HEK293 (cell line): ENCODE results near the gene ADCY3.

Experiments used
- MZF1 ChIP-seq: fragments of 450-650 bp; formaldehyde crosslinking; IDR thresholded peaks from 2 replicates; pipeline ENCODE4 v1.5.1; 2017; ENCODE audit warnings: missing biosample characterization, missing genetic modification characterization, borderline replicate concordance
- SP2 ChIP-seq: fragments of 450-650 bp; formaldehyde crosslinking; IDR thresholded peaks from 2 replicates; pipeline ENCODE4 v1.5.1; 2016; ENCODE audit warnings: missing biosample characterization, missing genetic modification characterization
- WT1 ChIP-seq: fragments of 450-650 bp; formaldehyde crosslinking; IDR thresholded peaks from 2 replicates; pipeline ENCODE4 v1.5.1; 2016; ENCODE audit warnings: missing biosample characterization, missing genetic modification characterization
- ZBTB1 ChIP-seq: fragments of 450-650 bp; formaldehyde crosslinking; IDR thresholded peaks from 2 replicates; pipeline ENCODE4 v1.5.1; 2016; ENCODE audit warnings: missing biosample characterization, missing genetic modification characterization
- ZFHX2 ChIP-seq: fragments of 450-650 bp; formaldehyde crosslinking; conservative IDR thresholded peaks from 2 replicates; pipeline ENCODE4 v1.5.1; 2016; ENCODE audit warnings: missing biosample characterization, missing genetic modification characterization
- ZFP37 ChIP-seq: fragments of 450-650 bp; formaldehyde crosslinking; IDR thresholded peaks from 2 replicates; pipeline ENCODE4 v1.5.1; 2016; ENCODE audit warnings: missing biosample characterization, missing genetic modification characterization
- ZNF112 ChIP-seq: fragments of 450-650 bp; formaldehyde crosslinking; IDR thresholded peaks from 2 replicates; pipeline ENCODE4 v1.5.0; 2017; ENCODE audit warnings: missing biosample characterization, missing genetic modification characterization
- ZNF121 ChIP-seq: fragments of 450-650 bp; formaldehyde crosslinking; IDR thresholded peaks from 2 replicates; pipeline ENCODE4 v1.5.1; 2016; ENCODE audit warnings: missing biosample characterization, missing genetic modification characterization
- ZNF132 ChIP-seq: fragments of 450-650 bp; formaldehyde crosslinking; IDR thresholded peaks from 2 replicates; pipeline ENCODE4 v1.5.1; 2017; ENCODE audit warnings: missing biosample characterization, missing genetic modification characterization, borderline replicate concordance
- ZNF140 ChIP-seq: fragments of 450-650 bp; formaldehyde crosslinking; IDR thresholded peaks from 2 replicates; pipeline ENCODE4 v1.5.1; 2016; ENCODE audit warnings: missing biosample characterization, missing genetic modification characterization
- ZNF155 ChIP-seq: fragments of 450-650 bp; formaldehyde crosslinking; IDR thresholded peaks from 2 replicates; pipeline ENCODE4 v1.5.1; 2016; ENCODE audit warnings: missing biosample characterization, missing genetic modification characterization
- ZNF174 ChIP-seq: fragments of 450-650 bp; formaldehyde crosslinking; IDR thresholded peaks from 2 replicates; pipeline ENCODE4 v1.5.0; 2017; ENCODE audit warnings: missing biosample characterization, mild to moderate bottlenecking, missing genetic modification characterization
- ZNF214 ChIP-seq: fragments of 450-650 bp; formaldehyde crosslinking; IDR thresholded peaks from 2 replicates; pipeline ENCODE4 v1.5.1; 2017; ENCODE audit warnings: missing biosample characterization, mild to moderate bottlenecking, missing genetic modification characterization, borderline replicate concordance
- ZNF239 ChIP-seq: fragments of 450-650 bp; formaldehyde crosslinking; IDR thresholded peaks from 2 replicates; pipeline ENCODE4 v1.5.1; 2016; ENCODE audit warnings: missing biosample characterization, missing genetic modification characterization
- ZNF266 ChIP-seq: fragments of 450-650 bp; formaldehyde crosslinking; IDR thresholded peaks from 2 replicates; pipeline ENCODE4 v1.5.1; 2016; ENCODE audit warnings: missing biosample characterization, missing genetic modification characterization, low read depth
- ZNF292 ChIP-seq: fragments of 450-650 bp; formaldehyde crosslinking; IDR thresholded peaks from 2 replicates; pipeline ENCODE4 v1.5.1; 2016; ENCODE audit warnings: low read depth, missing biosample characterization, missing genetic modification characterization, borderline replicate concordance
- ZNF311 ChIP-seq: fragments of 450-650 bp; formaldehyde crosslinking; IDR thresholded peaks from 2 replicates; pipeline ENCODE4 v1.5.1; 2017; ENCODE audit warnings: missing biosample characterization, missing genetic modification characterization, borderline replicate concordance
- ZNF324 ChIP-seq: fragments of 450-650 bp; formaldehyde crosslinking; IDR thresholded peaks from 2 replicates; pipeline ENCODE4 v1.5.1; 2016; ENCODE audit warnings: missing biosample characterization, missing genetic modification characterization
- ZNF354C ChIP-seq: fragments of 450-650 bp; formaldehyde crosslinking; IDR thresholded peaks from 2 replicates; pipeline ENCODE4 v1.5.1; 2016; ENCODE audit warnings: missing biosample characterization, missing genetic modification characterization, low read depth, borderline replicate concordance
- ZNF366 ChIP-seq: fragments of 450-650 bp; formaldehyde crosslinking; conservative IDR thresholded peaks from 2 replicates; pipeline ENCODE4 v1.5.1; 2016; ENCODE audit warnings: missing biosample characterization, missing genetic modification characterization
- ZNF433 ChIP-seq: fragments of 450-650 bp; formaldehyde crosslinking; IDR thresholded peaks from 2 replicates; pipeline ENCODE4 v1.5.1; 2016; ENCODE audit warnings: missing biosample characterization, missing genetic modification characterization, low read depth
- ZNF473 ChIP-seq: fragments of 450-650 bp; formaldehyde crosslinking; IDR thresholded peaks from 2 replicates; pipeline ENCODE4 v1.5.1; 2017; ENCODE audit warnings: missing biosample characterization, missing genetic modification characterization
- ZNF518A ChIP-seq: fragments of 450-650 bp; formaldehyde crosslinking; conservative IDR thresholded peaks from 2 replicates; pipeline ENCODE4 v1.5.1; 2016; ENCODE audit warnings: low read depth, missing biosample characterization, missing genetic modification characterization
- ZNF544 ChIP-seq: fragments of 450-650 bp; formaldehyde crosslinking; IDR thresholded peaks from 2 replicates; pipeline ENCODE4 v1.5.0; 2017; ENCODE audit warnings: missing biosample characterization, missing genetic modification characterization
- ZNF580 ChIP-seq: fragments of 450-650 bp; formaldehyde crosslinking; IDR thresholded peaks from 2 replicates; pipeline ENCODE4 v1.5.1; 2016; ENCODE audit warnings: missing biosample characterization, missing genetic modification characterization
- ZNF639 ChIP-seq: fragments of 450-650 bp; formaldehyde crosslinking; IDR thresholded peaks from 2 replicates; pipeline ENCODE4 v1.5.1; 2016; ENCODE audit warnings: missing biosample characterization, missing genetic modification characterization
- ZNF664 ChIP-seq: fragments of 450-650 bp; formaldehyde crosslinking; IDR thresholded peaks from 2 replicates; pipeline ENCODE4 v1.5.1; 2016; ENCODE audit warnings: missing biosample characterization, missing genetic modification characterization
- ZNF747 ChIP-seq: fragments of 450-650 bp; formaldehyde crosslinking; IDR thresholded peaks from 2 replicates; pipeline ENCODE4 v1.5.1; 2016; ENCODE audit warnings: missing biosample characterization, missing genetic modification characterization
- ZNF776 ChIP-seq: fragments of 450-650 bp; formaldehyde crosslinking; IDR thresholded peaks from 2 replicates; pipeline ENCODE4 v1.5.0; 2017; ENCODE audit warnings: missing biosample characterization, missing genetic modification characterization, borderline replicate concordance
- ZNF830 ChIP-seq: fragments of 450-650 bp; IDR thresholded peaks from 2 replicates; pipeline ENCODE4 v1.5.0; 2018; ENCODE audit warnings: missing biosample characterization, missing genetic modification characterization, low read depth, mild to moderate bottlenecking, moderate library complexity
- ZSCAN16 ChIP-seq: fragments of 450-650 bp; formaldehyde crosslinking; IDR thresholded peaks from 2 replicates; pipeline ENCODE4 v1.5.1; 2016; ENCODE audit warnings: missing biosample characterization, missing genetic modification characterization
- ZSCAN18 ChIP-seq: fragments of 450-650 bp; formaldehyde crosslinking; IDR thresholded peaks from 2 replicates; pipeline ENCODE4 v1.5.1; 2016; ENCODE audit warnings: missing biosample characterization, missing genetic modification characterization

The ADCY3 gene

GRCh38 chr2:24792874-24793760, 126.9 kb downstream of the ADCY3 start, which contains the start of the genes CENPO and PTRHD1 (continued):
- TF ChIP-seq ZNF830 (tag by site-specific recombination) (no peak), ZNF366 (peak; percentile 77), ZFP37 (0 out of 2 replicates have a peak, but pooled peaks have one; percentile 41), ZNF544 (tag by site-specific recombination) (no peak), MZF1 (no peak), ZSCAN16 (tag by site-specific recombination) (no peak), ZNF354C (tag by site-specific recombination) (no peak), ZNF518A (tag by site-specific recombination) (0 out of 2 replicates have a peak, but pooled peaks have one; percentile 15), SP2 (peak; percentile 65; the same call in 1 of the 2 replicates), ZFHX2 (tag by site-specific recombination) (peak; percentile 60), ZNF473 (no peak), ZNF580 (tag by site-specific recombination) (no peak), ZNF664 (no peak), ZNF140 (tag by site-specific recombination) (no peak), ZNF174 (tag by site-specific recombination) (no peak), ZNF747 (no peak), ZNF639 (tag by site-specific recombination) (0 out of 2 replicates have a peak, but pooled peaks have one; percentile 44), ZNF121 (tag by site-specific recombination) (0 out of 2 replicates have a peak, but pooled peaks have one; percentile 51), WT1 (tag by site-specific recombination) (no peak), ZBTB1 (no peak), ZNF112 (no peak), ZNF266 (no peak), ZNF311 (tag by site-specific recombination) (no peak), ZNF324 (tag by site-specific recombination) (no peak), ZSCAN18 (no peak), ZNF132 (tag by site-specific recombination) (no peak), ZNF433 (tag by site-specific recombination) (no peak), ZNF776 (tag by site-specific recombination) (no peak), ZNF214 (tag by site-specific recombination) (no peak), ZNF239 (no peak), ZNF155 (tag by site-specific recombination) (no peak), ZNF292 (tag by site-specific recombination) (no peak)
